GM18870 (cell line): ENCODE measurements around the gene CCDC149.

Source experiments
- ATAC-seq: cut with Tn5 transposase; IDR thresholded peaks from one replicate; pipeline ENCODE4 v1.9.1; 2021; ENCODE audit warnings: moderate library complexity; ENCODE audit not compliant: unreplicated experiment

CCDC149 gene

GRCh38 chr4:24845132-24845531 lies 67.7 kb downstream of the CCDC149 start:
- no peak for ATAC-seq

DNA sequence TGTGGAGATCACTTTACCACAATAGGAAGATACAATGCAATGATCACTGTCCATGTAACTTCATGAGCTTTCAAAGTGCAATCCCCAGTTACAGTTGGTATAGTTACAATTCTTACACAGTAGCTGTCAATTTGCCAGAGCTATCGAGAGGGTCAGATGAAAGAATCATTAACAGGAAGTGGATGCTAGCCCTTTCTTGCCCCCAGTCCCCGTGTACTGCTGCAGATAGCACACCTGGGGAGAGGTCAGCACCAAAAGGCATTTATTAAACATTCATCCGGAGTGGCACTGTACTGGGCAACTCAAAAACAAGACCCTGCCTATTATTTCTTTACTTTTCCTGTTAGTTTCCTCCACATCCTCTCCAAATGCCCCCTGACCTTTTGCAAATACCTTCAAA lies 69.7 kb downstream of the CCDC149 start:
- ATAC-seq = no peak

DNA sequence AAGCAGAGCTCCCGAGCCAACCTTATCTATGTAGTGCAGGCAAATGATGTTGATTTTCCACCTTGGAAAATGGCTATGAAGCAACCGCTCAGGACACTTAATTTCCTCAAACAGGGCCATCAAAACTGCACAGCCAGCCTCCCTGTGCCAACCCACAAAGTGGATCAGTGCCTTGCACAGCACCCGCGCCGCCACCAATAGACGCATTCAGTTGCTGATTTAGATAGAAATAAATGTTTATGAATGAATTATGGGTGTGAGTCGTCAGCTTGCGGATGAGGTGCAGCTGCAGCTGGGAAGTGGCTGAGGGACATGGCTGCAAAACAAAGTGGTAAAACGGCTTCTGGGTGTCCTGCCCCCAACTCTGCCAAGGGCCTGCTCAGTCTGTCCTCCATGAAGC lies 70.5 kb downstream of the CCDC149 start:
- no peak for ATAC-seq

GRCh38 chr4:24840826-24841543 lies 71.9 kb downstream of the CCDC149 start:
- no peak for ATAC-seq

- ATAC-seq = no peak
These were observed 72.5 kb downstream of the CCDC149 start for GRCh38 chr4:24840362-24840761.

DNA sequence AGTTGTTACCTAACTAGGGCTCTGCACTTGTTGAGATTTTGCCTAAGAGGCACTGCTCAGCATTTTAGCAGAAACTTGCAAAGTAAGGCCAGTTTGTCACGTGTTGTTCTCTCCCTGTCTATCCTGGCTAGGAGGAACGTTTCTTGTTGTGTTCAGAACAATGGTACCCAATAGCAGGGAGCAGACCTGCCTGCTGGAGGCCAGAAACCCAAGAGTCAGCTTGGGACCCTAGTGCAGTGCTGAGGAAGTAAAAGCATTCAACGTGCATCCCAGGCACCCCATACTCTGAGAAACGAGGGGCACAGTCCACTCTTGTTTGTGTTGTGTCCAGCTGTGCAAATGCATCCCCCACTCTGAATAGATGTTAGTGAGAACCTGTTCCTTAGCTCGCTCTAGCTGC lies 75.1 kb downstream of the CCDC149 start:
- no peak for ATAC-seq

DNA sequence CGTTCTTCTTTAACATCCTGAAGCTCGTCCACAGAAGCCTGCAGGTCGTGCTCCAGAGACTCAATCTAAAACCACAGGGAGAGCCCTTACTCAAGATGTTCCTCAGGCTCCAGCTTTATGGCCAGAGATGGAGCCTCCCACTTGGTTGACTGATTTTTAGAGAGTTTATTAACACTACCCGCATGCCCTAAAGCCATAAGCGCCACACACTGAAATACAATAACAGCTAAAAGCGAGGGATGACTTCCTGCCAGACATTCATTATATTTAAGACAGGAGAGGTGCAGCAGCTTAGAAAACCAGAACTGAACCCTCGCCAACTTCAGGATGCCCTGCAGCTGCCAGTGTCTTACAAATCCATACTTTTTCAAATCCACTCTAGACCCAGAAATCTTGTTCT lies 75.5 kb downstream of the CCDC149 start:
- ATAC-seq = no peak

GRCh38 chr4:24836661-24837242 lies 76.1 kb downstream of the CCDC149 start:
- no peak for ATAC-seq

DNA sequence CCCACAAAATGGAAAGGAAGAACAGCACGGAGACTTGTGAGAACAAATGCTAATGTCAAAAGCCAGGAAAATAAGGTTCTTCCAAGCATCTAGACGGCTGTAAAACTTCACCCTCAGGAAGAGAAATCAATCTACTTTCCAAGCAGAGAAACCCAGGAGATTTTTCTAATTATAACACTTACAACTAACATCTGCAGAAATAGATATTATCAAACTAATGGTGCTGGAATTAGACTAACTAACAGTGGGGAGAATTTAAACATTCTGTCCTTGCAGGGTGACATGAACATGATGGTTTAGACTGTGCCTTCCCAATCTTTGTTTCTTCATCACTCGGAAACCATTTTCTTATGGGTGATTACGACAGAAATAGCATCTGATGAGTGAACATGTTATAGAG lies 77.1 kb downstream of the CCDC149 start:
- ATAC-seq = no peak

- ATAC-seq = no peak
These were observed 81.2 kb downstream of the CCDC149 start for GRCh38 chr4:24831637-24832036.

GRCh38 chr4:24824720-24825119 lies 88.1 kb downstream of the CCDC149 start:
- no peak for ATAC-seq

DNA sequence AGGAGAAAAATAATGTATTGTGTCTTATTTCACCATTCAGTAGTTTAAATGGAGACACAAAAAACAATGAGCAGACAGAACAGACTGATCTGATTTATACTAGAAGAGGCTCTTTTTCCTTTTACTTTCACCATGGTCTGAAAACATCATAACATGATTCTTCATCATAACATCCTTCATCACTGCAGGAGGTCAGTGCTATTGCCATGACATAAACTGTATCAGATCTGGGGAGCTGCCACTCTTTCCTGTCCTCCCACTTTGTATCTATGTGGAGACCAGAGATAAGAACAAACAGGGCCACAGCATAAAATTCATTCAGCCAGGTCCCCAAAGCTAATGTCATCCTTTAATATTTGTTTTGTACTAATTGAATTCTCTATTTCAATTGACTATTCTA lies 92.3 kb downstream of the CCDC149 start:
- no peak for ATAC-seq

DNA sequence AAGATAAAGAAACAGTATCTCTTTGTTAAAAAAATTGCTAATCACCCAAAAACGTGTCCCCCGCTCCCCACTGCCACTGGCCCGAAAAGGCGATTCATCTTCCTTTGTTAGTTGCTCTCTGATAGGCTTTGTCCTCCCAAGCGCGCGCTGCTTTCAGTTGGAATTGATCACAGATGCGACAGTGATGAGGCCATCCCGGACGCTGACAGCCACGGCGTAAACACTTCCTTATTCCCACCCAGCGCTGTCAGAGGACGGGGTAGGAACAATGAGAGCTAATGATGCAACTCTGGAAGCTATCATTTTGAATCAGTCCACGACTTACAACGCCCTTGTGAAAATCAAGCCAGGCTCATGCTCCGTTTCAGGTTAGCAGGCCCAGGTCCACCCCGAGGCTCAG lies 96.0 kb downstream of the CCDC149 start:
- ATAC-seq = no peak

GRCh38 chr4:24813732-24814131 lies 99.1 kb downstream of the CCDC149 start:
- no peak for ATAC-seq

DNA sequence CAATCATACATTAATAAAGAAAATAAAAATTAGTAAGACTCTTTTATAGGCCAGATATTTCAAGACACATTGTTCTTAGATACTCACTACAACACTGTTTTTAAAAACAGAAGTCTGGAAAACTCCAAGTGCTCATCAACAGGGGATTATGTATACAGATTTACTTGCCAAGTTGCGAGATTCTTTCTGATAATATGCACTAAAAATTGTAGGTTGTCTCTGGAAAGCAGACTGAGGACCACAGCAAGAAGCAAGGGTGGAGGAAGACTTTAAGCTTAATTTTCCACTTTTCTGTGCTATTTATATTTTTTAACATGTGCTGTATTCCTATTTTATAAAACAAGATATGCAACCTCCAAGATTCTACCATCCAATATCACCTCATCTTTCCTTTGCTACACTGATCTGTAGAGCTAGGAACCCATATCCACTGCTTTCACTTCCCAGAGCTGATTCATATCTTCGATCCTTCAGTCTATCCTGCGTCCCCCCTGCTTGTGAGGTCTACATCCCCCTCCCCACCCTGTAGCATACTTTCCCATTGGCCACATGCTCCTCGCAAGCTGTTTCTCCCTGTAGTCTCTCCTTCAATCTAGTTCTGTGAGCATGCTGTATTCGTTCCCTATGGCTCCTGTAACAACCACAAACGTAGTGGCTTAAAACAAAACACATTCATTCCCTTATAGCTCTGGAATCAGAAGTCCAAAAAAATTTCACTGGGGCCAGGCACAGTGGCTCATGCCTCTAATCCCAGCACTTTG lies 101.8 kb downstream of the CCDC149 start:
- ATAC-seq = no peak

DNA sequence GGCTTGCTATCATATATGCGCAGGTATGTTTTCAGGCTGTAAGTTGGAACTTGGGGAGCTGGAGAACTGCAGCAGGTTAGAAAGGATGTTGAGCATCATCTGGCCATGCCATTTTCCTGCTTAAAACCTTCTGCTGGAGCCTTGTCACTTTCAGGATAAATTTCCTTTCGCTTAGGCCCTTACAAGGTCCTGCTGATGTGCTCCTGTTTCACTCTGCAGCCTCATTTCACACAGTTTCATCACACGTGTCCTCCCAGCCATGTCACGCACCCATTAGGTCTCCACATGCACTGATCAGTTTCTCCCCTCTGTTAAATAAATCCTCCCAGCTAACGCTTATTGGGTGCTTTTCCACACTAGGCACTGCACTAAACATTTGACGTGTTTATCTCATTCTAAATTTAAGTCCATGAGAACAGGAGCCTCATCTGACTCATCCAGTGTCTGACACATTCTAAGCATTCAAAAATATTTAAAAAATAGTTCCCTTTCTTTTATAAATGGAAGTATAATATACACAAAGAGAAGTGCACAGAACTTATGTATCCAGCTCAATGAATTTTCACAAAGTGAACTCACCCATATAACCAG lies 102.9 kb downstream of the CCDC149 start:
- ATAC-seq = no peak

DNA sequence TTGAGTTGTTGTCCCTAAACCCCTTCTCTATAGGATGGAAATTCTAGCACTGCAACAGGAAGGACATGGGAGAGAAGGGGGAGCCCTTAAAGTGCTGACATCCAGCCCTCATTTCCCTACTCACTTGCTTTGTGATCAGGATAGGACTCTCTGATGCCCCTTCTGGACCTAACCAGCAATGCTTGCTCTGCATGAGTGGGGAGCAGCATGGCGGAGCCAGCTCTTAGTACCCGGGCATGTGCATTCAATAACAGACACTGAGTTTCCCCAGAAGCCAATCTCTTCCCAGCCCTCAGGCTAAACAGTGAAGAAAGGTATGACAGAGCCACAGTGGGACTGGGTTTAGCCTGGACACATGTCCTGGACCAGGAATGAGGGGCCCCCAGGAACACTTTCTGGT lies 103.5 kb downstream of the CCDC149 start:
- no peak for ATAC-seq

DNA sequence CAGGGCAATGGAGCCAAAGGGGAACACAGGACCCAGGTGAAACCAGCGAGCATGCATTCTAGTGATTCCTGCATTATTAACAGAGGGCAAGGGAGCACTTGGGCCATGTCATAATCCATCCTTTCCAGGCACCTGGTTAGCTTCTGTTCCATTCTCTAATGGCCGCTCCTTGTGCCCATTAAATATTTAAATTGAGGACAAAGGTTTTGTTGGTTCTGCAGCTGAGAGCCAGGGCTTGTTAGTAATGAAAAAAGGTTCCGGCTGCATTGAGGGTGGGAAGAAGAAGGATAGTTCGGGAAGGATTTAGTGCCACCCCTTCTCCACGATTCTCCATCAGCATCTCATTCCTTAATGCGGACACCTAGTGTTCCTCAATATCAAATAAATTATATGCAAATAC lies 103.9 kb downstream of the CCDC149 start:
- no peak for ATAC-seq

DNA sequence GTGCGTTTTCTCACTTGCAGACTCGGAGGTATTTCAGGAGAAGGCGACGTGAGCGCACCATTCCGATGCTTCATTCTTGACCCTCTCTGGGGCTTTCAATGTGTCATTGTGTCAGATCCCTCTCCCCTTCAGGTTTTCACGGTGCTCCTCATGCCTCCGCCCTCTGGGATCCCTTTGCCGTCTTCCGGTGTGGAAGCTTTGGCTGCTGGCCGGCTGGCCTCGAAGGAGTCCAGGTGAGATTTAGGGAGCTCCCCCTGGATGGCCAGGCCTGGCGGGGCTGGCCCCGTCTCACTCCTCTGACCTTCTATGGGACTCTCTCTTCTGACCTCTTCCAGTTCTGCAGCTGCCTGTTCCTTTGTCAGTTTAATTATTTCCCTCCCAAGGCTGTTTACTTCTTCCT lies 104.6 kb downstream of the CCDC149 start:
- ATAC-seq = no peak

DNA sequence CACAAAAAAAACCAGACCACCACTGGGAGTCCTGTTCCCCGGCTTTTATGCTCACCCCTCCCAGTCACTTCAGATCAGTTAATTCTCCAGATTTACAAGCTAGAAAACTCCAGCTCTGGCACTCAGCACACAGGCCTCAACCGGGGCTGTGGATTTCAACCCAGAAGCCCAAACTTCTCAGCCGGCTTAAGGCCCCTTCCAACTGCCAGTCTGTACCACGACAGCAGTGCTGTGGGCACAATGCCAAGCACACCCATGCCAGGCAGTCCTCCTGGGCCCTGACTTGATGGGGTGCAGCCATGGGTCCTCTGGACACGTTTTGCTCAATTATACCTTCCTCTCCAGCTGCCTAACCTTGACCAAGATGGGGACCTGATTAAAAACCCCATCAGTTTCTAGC lies 105.2 kb downstream of the CCDC149 start:
- ATAC-seq = no peak

GRCh38 chr4:24806206-24806990 lies 106.4 kb downstream of the CCDC149 start:
- ATAC-seq = no peak
